HG02840 (cell line): Measurements from ENCODE around the gene GALNT2.

Experiments
- ATAC-seq: cut with Tn5 transposase; IDR thresholded peaks from one replicate; pipeline ENCODE4 v1.9.1; 2021; ENCODE audit warnings: mild to moderate bottlenecking, moderate library complexity, moderate number of reproducible peaks; ENCODE audit not compliant: unreplicated experiment, low FRiP score

Gene GALNT2

GRCh38 chr1:230050973-230051735 lies 15.9 kb upstream of the GALNT2 start:
- ATAC-seq: no peak

- ATAC-seq: no peak
Measured at GRCh38 chr1:230052018-230052417, 15.0 kb upstream of the GALNT2 start.

- ATAC-seq: no peak
Measured at GRCh38 chr1:230052665-230053064, 14.4 kb upstream of the GALNT2 start.

- ATAC-seq: no peak
Measured at GRCh38 chr1:230054092-230054749, 12.8 kb upstream of the GALNT2 start.

GRCh38 chr1:230056098-230056497 lies 10.9 kb upstream of the GALNT2 start:
- ATAC-seq: no peak

- ATAC-seq: no peak
Measured at GRCh38 chr1:230057100-230057499, 9.9 kb upstream of the GALNT2 start.

GRCh38 chr1:230057681-230058565 lies 9.1 kb upstream of the GALNT2 start:
- ATAC-seq: no peak

- ATAC-seq: no peak
Measured at GRCh38 chr1:230058626-230059025, 8.4 kb upstream of the GALNT2 start.

- no peak for ATAC-seq
Measured at GRCh38 chr1:230061801-230062200, 5.2 kb upstream of the GALNT2 start.

GRCh38 chr1:230062521-230062920 lies 4.5 kb upstream of the GALNT2 start:
- no peak for ATAC-seq

- ATAC-seq: no peak
Measured at GRCh38 chr1:230064283-230064682, 2.8 kb upstream of the GALNT2 start.

GRCh38 chr1:230065161-230065560 lies 1.9 kb upstream of the GALNT2 start:
- ATAC-seq: no peak

GRCh38 chr1:230065571-230065970 lies 1.5 kb upstream of the GALNT2 start:
- ATAC-seq: no peak

- ATAC-seq: no peak
Measured at GRCh38 chr1:230066031-230066430, 1.0 kb upstream of the GALNT2 start.

- ATAC-seq: peak; percentile 28
Measured at GRCh38 chr1:230067419-230067870, 407 bp downstream of the GALNT2 start.

- ATAC-seq: no peak
Measured at GRCh38 chr1:230067871-230068620, 1.0 kb downstream of the GALNT2 start.

GRCh38 chr1:230068621-230068873 lies 1.5 kb downstream of the GALNT2 start:
- no peak for ATAC-seq

- no peak for ATAC-seq
Measured at GRCh38 chr1:230068952-230069684, 2.1 kb downstream of the GALNT2 start.

- no peak for ATAC-seq
Measured at GRCh38 chr1:230069796-230070195, 2.8 kb downstream of the GALNT2 start.
